Measurements from ENCODE around the gene HAPLN1.

- no peak for TF ChIP-seq GATA2 (IDR thresholded peaks at IDR 0.05; ENCODE audit: low read depth, low read length)
- TF ChIP-seq GATA3 (IDR thresholded peaks at IDR 0.05; ENCODE audit: low read depth, low read length): no peak
These were observed 3.3 kb upstream of the HAPLN1 start for GRCh38 chr5:83724001-83724400.

All from SH-SY5Y (cell line).